22Rv1 (cell line): Measurements from ENCODE around the gene ASB7.

Experiments used
- H3K27ac ChIP-seq: fragments of 450-650 bp; 2 replicates; pipeline ENCODE4 v1.5.1; 2017
- ZFX ChIP-seq: fragments of 450-650 bp; IDR thresholded peaks from 2 replicates; pipeline ENCODE4 v1.6.1; 2017; ENCODE audit warnings: antibody characterized with exemption, borderline replicate concordance
- TF ChIP-seq, protein P1 (sequence below): fragments of 450-650 bp; IDR thresholded peaks from 2 replicates; pipeline ENCODE4 v1.5.1; 2017; ENCODE audit warnings: mild to moderate bottlenecking

The ASB7 gene

DNA sequence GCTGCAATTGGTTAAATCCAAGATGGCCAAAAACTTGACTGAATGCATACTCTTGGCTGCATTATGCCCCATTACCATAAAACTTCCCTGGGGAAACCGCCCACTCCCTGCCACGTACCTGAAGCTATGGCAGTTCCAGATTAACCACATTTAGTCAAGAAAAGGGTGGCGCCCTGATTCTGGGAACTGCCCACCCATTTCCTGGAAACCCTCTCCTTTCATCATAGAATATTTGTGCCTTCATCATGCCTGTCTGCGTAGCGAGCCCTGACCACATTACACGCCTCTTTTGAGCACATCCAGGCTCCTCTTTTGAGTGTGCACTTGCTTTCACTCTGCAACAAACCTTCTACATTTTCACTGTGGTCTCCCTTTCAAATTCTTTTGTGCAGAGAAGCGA is 5.6 kb upstream of the ASB7 start:
- H3K27ac ChIP-seq: no peak overlapping the region
- no peak for TF ChIP-seq ZFX
- TF ChIP-seq, protein P1, sequence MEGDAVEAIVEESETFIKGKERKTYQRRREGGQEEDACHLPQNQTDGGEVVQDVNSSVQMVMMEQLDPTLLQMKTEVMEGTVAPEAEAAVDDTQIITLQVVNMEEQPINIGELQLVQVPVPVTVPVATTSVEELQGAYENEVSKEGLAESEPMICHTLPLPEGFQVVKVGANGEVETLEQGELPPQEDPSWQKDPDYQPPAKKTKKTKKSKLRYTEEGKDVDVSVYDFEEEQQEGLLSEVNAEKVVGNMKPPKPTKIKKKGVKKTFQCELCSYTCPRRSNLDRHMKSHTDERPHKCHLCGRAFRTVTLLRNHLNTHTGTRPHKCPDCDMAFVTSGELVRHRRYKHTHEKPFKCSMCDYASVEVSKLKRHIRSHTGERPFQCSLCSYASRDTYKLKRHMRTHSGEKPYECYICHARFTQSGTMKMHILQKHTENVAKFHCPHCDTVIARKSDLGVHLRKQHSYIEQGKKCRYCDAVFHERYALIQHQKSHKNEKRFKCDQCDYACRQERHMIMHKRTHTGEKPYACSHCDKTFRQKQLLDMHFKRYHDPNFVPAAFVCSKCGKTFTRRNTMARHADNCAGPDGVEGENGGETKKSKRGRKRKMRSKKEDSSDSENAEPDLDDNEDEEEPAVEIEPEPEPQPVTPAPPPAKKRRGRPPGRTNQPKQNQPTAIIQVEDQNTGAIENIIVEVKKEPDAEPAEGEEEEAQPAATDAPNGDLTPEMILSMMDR: no peak

DNA sequence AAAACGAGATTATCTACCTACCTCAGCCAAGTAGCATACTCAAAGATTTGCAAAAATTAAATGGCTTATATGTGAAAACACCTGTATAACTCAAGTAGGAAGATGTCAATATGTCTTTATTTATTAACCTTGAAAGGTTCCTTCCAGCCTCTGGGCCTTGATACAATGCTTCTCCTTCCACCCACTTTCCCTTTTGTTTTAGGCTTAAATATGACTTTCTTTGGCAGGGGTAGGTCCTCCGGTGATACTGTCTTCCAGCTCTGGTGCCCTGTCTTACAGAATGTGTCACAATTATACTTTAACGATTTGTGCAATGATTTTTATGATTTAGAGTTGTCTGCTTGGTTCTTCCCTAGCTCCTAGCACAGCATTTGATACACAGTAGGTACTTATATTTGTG is 4.5 kb upstream of the ASB7 start:
- TF ChIP-seq ZFX: no peak
- TF ChIP-seq, protein P1: no peak
- no peak overlapping the region for H3K27ac ChIP-seq

DNA sequence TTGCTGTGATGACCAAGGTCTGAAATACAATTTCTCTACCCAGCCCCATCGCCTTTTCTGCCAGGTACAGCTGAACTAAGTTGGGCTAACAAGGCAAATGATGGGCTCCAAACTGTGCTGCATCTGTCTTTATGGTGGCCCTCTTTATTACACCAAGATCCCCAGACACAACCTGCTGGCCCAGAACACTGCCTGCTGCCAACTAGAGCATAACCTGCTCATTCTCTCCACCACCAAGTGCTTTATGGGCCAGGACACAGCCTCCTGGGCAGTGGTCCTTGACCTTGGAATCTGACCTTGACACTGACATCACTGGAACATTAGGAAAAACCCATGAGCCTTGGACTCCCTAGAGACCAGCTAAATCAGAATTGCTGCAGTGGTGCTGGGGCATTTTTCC is 3.7 kb upstream of the ASB7 start:
- no peak overlapping the region for H3K27ac ChIP-seq
- TF ChIP-seq ZFX: no peak
- TF ChIP-seq, protein P1: no peak

DNA sequence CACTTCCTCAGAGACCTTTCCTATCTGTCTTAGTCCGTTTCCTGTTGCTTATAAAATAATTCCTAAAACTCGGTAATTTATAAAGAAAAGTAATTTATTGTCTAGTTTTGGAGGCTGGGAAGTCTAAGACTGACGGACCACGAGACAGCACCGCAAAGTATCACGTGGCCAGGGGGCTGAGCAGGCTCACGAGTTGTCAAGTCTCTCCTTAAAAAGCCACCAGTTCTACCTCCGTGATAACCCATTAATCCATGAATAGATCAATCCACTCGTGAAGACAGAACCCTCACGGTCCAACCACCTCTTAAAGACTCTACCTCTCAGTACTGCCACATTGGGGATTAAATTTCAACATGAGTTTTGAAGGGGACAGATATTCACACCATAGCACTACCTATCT is 1.2 kb upstream of the ASB7 start:
- H3K27ac ChIP-seq: peak overlapping the region; percentile 68
- TF ChIP-seq, protein P1: no peak
- TF ChIP-seq ZFX: no peak

DNA sequence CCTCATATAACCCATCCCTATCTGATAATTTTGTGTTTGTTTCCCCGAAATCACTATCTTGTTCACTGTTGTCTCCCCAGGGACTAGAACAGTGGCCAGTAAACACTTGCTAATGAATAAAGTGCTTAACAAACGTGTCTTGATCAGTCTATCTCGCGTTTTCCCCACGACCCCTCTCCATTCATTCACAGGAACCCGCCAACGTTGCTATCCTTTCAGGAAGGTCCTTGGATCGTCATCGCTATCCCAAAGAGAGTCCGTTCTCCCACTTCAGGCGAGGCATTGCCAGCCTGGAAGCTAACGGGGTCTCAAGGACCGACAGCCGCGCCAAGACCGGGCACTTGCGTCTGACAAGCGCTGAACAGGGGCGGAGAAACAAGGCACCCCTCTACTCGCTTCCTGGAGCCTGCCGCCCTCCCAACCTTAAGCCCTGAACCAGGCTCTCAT is 749 bp upstream of the ASB7 start:
- TF ChIP-seq ZFX: no peak
- TF ChIP-seq, protein P1: no peak
- peak overlapping the region; percentile 68 for H3K27ac ChIP-seq

DNA sequence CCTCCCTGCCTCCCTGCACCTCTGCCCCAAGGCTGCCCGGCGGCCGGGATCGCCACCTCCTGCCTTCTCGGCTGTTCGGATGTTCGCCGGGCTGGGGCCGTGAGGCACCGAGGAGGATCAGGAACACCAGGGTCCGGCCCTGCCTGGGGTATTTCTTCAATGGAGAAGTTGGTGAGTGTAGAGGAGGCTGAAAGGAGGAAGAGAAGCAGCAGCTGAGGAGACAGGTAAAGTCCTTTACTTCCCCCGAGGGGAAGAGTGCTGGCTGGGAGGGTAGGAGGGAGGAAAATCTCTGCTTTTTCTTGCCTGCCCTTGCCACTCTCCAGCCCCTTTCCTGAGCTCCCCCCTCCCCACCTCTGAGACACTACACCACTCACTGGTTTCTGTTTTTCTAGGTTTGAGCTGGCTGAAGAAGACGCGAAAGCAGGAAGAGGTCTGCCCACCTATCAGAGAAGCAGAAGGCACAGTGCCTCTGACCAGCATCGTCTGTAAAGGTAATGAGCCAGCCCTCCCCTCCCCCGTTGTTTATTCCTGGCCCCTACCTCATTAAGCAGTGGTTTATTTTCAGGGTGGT is 519 bp downstream of the ASB7 start:
- peak overlapping the region; percentile 67 for H3K27ac ChIP-seq
- TF ChIP-seq, protein P1: no peak
- TF ChIP-seq ZFX: no peak

DNA sequence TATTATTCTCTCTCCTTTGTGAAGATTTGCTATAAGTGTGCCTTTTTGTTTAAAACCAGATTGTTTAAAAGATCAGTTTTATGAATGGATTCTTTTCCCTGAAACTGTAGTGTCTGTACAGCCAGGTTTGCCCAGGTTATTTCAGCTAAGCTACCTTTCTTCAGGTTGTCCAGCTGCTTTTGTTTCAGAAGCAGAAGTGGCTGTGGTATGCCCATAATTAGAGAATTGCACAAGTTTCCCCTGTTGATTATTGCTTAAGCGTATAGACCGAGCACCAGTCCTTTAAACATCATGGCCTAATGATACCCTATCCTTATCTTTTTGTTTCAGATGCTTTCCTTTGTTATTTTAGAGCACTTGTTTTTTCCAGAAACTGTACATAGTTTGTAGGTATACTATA is 10.2 kb downstream of the ASB7 start:
- H3K27ac ChIP-seq: no peak overlapping the region
- no peak for TF ChIP-seq ZFX
- TF ChIP-seq, protein P1: no peak
